Measurements from ENCODE around the gene PFDN5.
"Not testable (repeated sequence)": the region's sequence is repeated elsewhere in the genome, so short reads cannot be mapped to it uniquely, and the experiment has no call there.

Gene PFDN5

GRCh38 chr12:53328043-53328435, 32.7 kb downstream of the PFDN5 start:
- no peak for DNase-seq

GRCh38 chr12:53330671-53331070, 35.3 kb downstream of the PFDN5 start:
- no peak for DNase-seq

- DNase-seq, result not testable (repeated sequence)
Observed at GRCh38 chr12:53332339-53332738, 37.0 kb downstream of the PFDN5 start.

GRCh38 chr12:53332744-53333143, 37.4 kb downstream of the PFDN5 start:
- DNase-seq, result no peak

- no peak for DNase-seq
Observed at GRCh38 chr12:53333289-53333688, 37.9 kb downstream of the PFDN5 start.

- no peak for DNase-seq
Observed at GRCh38 chr12:53333845-53334244, 38.5 kb downstream of the PFDN5 start.

- DNase-seq, result no peak
Observed at GRCh38 chr12:53334822-53335221, 39.5 kb downstream of the PFDN5 start.

GRCh38 chr12:53336181-53336681, 40.9 kb downstream of the PFDN5 start, which contains the start of gene SP7:
Gene SP7 (minus strand): TSS chr12:53336354. CDS start chr12:53335646, 708 bp downstream.
- DNase-seq, result no peak

- no peak for DNase-seq
Observed at GRCh38 chr12:53338017-53338416, 42.7 kb downstream of the PFDN5 start.

GRCh38 chr12:53338916-53339315, 43.6 kb downstream of the PFDN5 start:
- no peak for DNase-seq

- DNase-seq, result no peak
Observed at GRCh38 chr12:53340398-53340797, 45.1 kb downstream of the PFDN5 start.

GRCh38 chr12:53343449-53343848, 48.1 kb downstream of the PFDN5 start:
- DNase-seq, result no peak

- DNase-seq, result no peak
Observed at GRCh38 chr12:53343969-53344368, 48.6 kb downstream of the PFDN5 start.

GRCh38 chr12:53344487-53344823, 49.1 kb downstream of the PFDN5 start:
- no peak for DNase-seq

GRCh38 chr12:53344824-53345485, 49.6 kb downstream of the PFDN5 start:
- peak; percentile 79 for DNase-seq

GRCh38 chr12:53345486-53346188, 50.3 kb downstream of the PFDN5 start:
- DNase-seq, result peak; percentile 86

GRCh38 chr12:53346491-53346890, 51.1 kb downstream of the PFDN5 start:
- no peak for DNase-seq

GRCh38 chr12:53347905-53348304, 52.6 kb downstream of the PFDN5 start:
- DNase-seq, result no peak

Data from fibroblast of skin of abdomen (primary cell).